IMR-90 (cell line): ENCODE data around the gene SMCHD1. TPM values are rescaled to one million over a fixed set of nuclear protein-coding genes. Genes with fewer than 3 reads are reported as not detected.
"Not testable (repeated sequence)": the region's sequence is repeated elsewhere in the genome, so short reads cannot be mapped to it uniquely, and the experiment has no call there.

ENCODE experiments used
- ATAC-seq: fragments of 200-7000 bp; cut with Tn5 transposase; 2 replicates; pipeline ENCODE4 v1.9.1; 2020; ENCODE audit warnings: low read depth, mild to moderate bottlenecking, moderate library complexity
- BruUV-seq: library from RNA; stranded (reverse); fragments of 400-500 nt; replicated peaks from 2 replicates; lab custom pipeline; 2021; lab: Mats Ljungman, UMichigan
- CTCF ChIA-PET: fragments of 300-600 bp; formaldehyde crosslinking; extraction: SDS; loops from one replicate; lab custom pipeline; 2021; ENCODE audit warnings: antibody characterized with exemption; lab: Yijun Ruan, JAX
- POLR2A ChIA-PET: fragments of 300-600 bp; sonication (Branson Sonifier 250); formaldehyde crosslinking; loops from one replicate; lab custom pipeline; 2022; ENCODE audit warnings: antibody characterized with exemption; ENCODE audit not compliant: unreplicated experiment; lab: Charles Lee
- DNase-seq: peaks from one replicate; pipeline ENCODE4 v3.0.0; 2013
- H2AFZ ChIP-seq: replicated peaks from 2 replicates; pipeline ENCODE3; 2013; ENCODE audit warnings: low read length, mild to moderate bottlenecking; ENCODE audit not compliant: poor library complexity
- H2AK5ac ChIP-seq: 2 replicates; pipeline ENCODE4 v1.6.1; 2013; ENCODE audit warnings: low read depth, low read length, inconsistent platforms
- H2AK9ac ChIP-seq: replicated peaks from 2 replicates; pipeline ENCODE3; 2013; ENCODE audit warnings: mild to moderate bottlenecking, low read depth, low read length, moderate library complexity; ENCODE audit not compliant: poor library complexity
- H2BK120ac ChIP-seq: 2 replicates; pipeline ENCODE4 v1.6.1; 2013; ENCODE audit warnings: low read depth, low read length, inconsistent platforms
- H2BK15ac ChIP-seq: 3 replicates; pipeline ENCODE4 v1.6.1; 2013; ENCODE audit warnings: low read depth, low read length, inconsistent platforms
- H2BK20ac ChIP-seq: 2 replicates; pipeline ENCODE4 v1.6.1; 2013; ENCODE audit warnings: low read depth, mild to moderate bottlenecking, inconsistent platforms, low read length, moderate library complexity
- H2BK5ac ChIP-seq: 2 replicates; pipeline ENCODE4 v1.6.1; 2013; ENCODE audit warnings: mild to moderate bottlenecking, low read depth, low read length, inconsistent platforms; ENCODE audit not compliant: poor library complexity, severe bottlenecking
- H3K14ac ChIP-seq: replicated peaks from 2 replicates; pipeline ENCODE4 v1.6.1; 2013; ENCODE audit warnings: low read depth, low read length, inconsistent platforms
- H3K18ac ChIP-seq: 2 replicates; pipeline ENCODE4 v1.6.1; 2013; ENCODE audit warnings: low read depth, low read length, control low read depth
- H3K23ac ChIP-seq: 2 replicates; pipeline ENCODE4 v1.6.1; 2013; ENCODE audit warnings: low read depth, low read length, inconsistent platforms
- H3K27ac ChIP-seq: 2 replicates; pipeline ENCODE4 v1.5.1; 2013; ENCODE audit warnings: mild to moderate bottlenecking, control low read depth, low read length; ENCODE audit not compliant: insufficient read depth
- H3K27me3 ChIP-seq: 2 replicates; pipeline ENCODE4 v1.6.1; 2013; ENCODE audit warnings: low read length; ENCODE audit not compliant: control insufficient read depth, insufficient read depth
- H3K36me3 ChIP-seq: 2 replicates; pipeline ENCODE4 v1.6.1; 2013; ENCODE audit warnings: low read length, mixed read lengths; ENCODE audit not compliant: control insufficient read depth, insufficient read depth
- H3K4ac ChIP-seq: 2 replicates; pipeline ENCODE4 v1.6.1; 2013; ENCODE audit warnings: low read depth, low read length, inconsistent platforms
- H3K4me1 ChIP-seq: 2 replicates; pipeline ENCODE4 v1.6.1; 2013; ENCODE audit warnings: low read length, mixed read lengths; ENCODE audit not compliant: control insufficient read depth, insufficient read depth
- H3K4me2 ChIP-seq: 2 replicates; pipeline ENCODE4 v1.6.1; 2013; ENCODE audit warnings: low read depth, mild to moderate bottlenecking, control low read depth, low read length, moderate library complexity
- H3K4me3 ChIP-seq: 2 replicates; pipeline ENCODE4 v1.5.1; 2013; ENCODE audit warnings: low read depth, mild to moderate bottlenecking, control low read depth, low read length, moderate library complexity; ENCODE audit not compliant: insufficient read depth
- H3K56ac ChIP-seq: 2 replicates; pipeline ENCODE4 v1.6.1; 2013; ENCODE audit warnings: low read length, inconsistent platforms; ENCODE audit not compliant: insufficient read depth; ENCODE audit errors: extremely low read depth
- H3K79me1 ChIP-seq, 2 experiments: 2 replicates each; pipeline ENCODE4 v1.6.1; 2013; ENCODE audit warnings: low read length in 2 of 2, inconsistent platforms in 1 of 2, low read depth in 1 of 2
- H3K9ac ChIP-seq: 2 replicates; pipeline ENCODE4 v1.6.1; 2013; ENCODE audit warnings: low read depth, low read length, control low read depth
- H3K9me1 ChIP-seq: 2 replicates; pipeline ENCODE4 v1.6.1; 2013; ENCODE audit warnings: low read length, inconsistent platforms; ENCODE audit not compliant: insufficient read depth
- H3K9me3 ChIP-seq: 2 replicates; pipeline ENCODE4 v1.6.1; 2013; ENCODE audit warnings: low read length; ENCODE audit not compliant: control insufficient read depth, insufficient read depth
- H4K20me1 ChIP-seq: 2 replicates; pipeline ENCODE4 v1.6.1; 2013; ENCODE audit warnings: low read length, inconsistent platforms; ENCODE audit not compliant: insufficient read depth
- H4K5ac ChIP-seq: 2 replicates; pipeline ENCODE4 v1.6.1; 2013; ENCODE audit warnings: mild to moderate bottlenecking, low read depth, low read length, control low read depth
- H4K8ac ChIP-seq, 2 experiments: 2 replicates each; pipeline ENCODE4 v1.6.1; 2013; ENCODE audit warnings: low read depth in 2 of 2, low read length in 2 of 2, control low read depth in 1 of 2, inconsistent platforms in 1 of 2
- H4K91ac ChIP-seq: 2 replicates; pipeline ENCODE4 v1.6.1; 2013; ENCODE audit warnings: low read depth, low read length, inconsistent platforms; ENCODE audit not compliant: insufficient read depth
- WGBS, 2 experiments: methylation state at CpG; one replicate each; pipeline versions ENCODE4 v1.1.5 to v1.1.7; 2013; ENCODE audit warnings: missing lambda C conversion rate in 2 of 2; ENCODE audit not compliant: insufficient read length in 1 of 2; ENCODE audit errors: extremely low coverage in 2 of 2; 5-methylcytosine and 5-hydroxymethylcytosine counted together
- dilution Hi-C: fragments of 300-500 bp; cut with HindIII; formaldehyde crosslinking; loops from one replicate; pipeline ENCODE4 v1.14.3; 2018; ENCODE audit warnings: low sequenced_read_pairs; ENCODE audit not compliant: unreplicated experiment
- in situ Hi-C: fragments of 300-500 bp; cut with MboI; formaldehyde crosslinking; loops from 3 replicates; pipeline ENCODE4 v1.14.3; 2019; ENCODE audit warnings: low sequenced_read_pairs, inconsistent platforms, mixed read lengths
- intact Hi-C: fragments of 100-400 bp; cut with micrococcal nuclease; formaldehyde crosslinking; loops from 2 replicates; pipeline ENCODE4 v1.10.0; 2022
- polyA plus RNA-seq, 3 experiments: library from polyadenylated mRNA; depleted of rRNA; stranded (reverse); fragments of >200 nt; gene quantifications; 2 replicates each; pipeline ENCODE4 v1.2.3, GENCODE V29; 2012; ENCODE audit warnings: low replicate concordance in 1 of 3
- total RNA-seq: library from RNA; depleted of rRNA; stranded (reverse); fragments of >200 nt; gene quantifications from 2 replicates; pipeline ENCODE4 v1.2.3, GENCODE V29; 2012

SMCHD1 gene
- total and polyA plus RNA-seq, 2 of the 4 experiments (the other 2 are of a cell fraction): 14.8 to 47.3 TPM

- H2BK5ac ChIP-seq, CTCF ChIA-PET, DNase-seq, H3K14ac ChIP-seq, POLR2A ChIA-PET, H2BK15ac ChIP-seq, H3K23ac ChIP-seq, H3K4ac ChIP-seq, H2AK5ac ChIP-seq, dilution Hi-C loops, H3K27me3 ChIP-seq, ATAC-seq, H3K4me1 ChIP-seq, H3K9ac ChIP-seq, H3K4me2 ChIP-seq, BruUV-seq, H3K9me3 ChIP-seq, H2AK9ac ChIP-seq, H3K9me1 ChIP-seq, H2AFZ ChIP-seq, H3K36me3 ChIP-seq, H4K5ac ChIP-seq, H3K27ac ChIP-seq, H4K91ac ChIP-seq, H3K18ac ChIP-seq, H4K8ac ChIP-seq, intact Hi-C loops, in situ Hi-C loops, H2BK20ac ChIP-seq, H2BK120ac ChIP-seq, H3K4me3 ChIP-seq, H3K56ac ChIP-seq: not testable (repeated sequence)
- H4K20me1 ChIP-seq: peaks cover 62% of the 10 kb centered on the region
- 93% methylated on average over 3 of the region's 7 CpGs; no CpG with 5 or more reads in 1 of the 2 experiments for WGBS, 2 experiments
- peaks cover 0 to 23% of the 10 kb centered on the region in 2 experiments; a peak in 3 of 4 replicates for H3K79me1 ChIP-seq
Observed at GRCh38 chr18:2662288-2662687, 6.8 kb downstream of the SMCHD1 start.
